AG10803 (cell line): ENCODE measurements around the gene NCS1.

Experiments
- DNase-seq: peaks from one replicate; pipeline ENCODE4 v3.0.0; 2010; ENCODE audit warnings: low read depth
- H3K4me3 ChIP-seq: 2 replicates; pipeline ENCODE4 v1.5.1; 2011; ENCODE audit warnings: mild to moderate bottlenecking, low read length, control low read depth
- CTCF ChIP-seq: conservative IDR thresholded peaks from 2 replicates; pipeline ENCODE4 v1.5.1; 2011; ENCODE audit warnings: mild to moderate bottlenecking, low read length, control low read depth, inconsistent platforms

NCS1 gene

GRCh38 chr9:130174920-130175321, 2.7 kb downstream of the NCS1 start:
- DNase-seq: no peak
- no peak overlapping the region for H3K4me3 ChIP-seq
- no peak for TF ChIP-seq CTCF

- no peak for DNase-seq
- no peak overlapping the region for H3K4me3 ChIP-seq
- no peak for TF ChIP-seq CTCF
Measured at GRCh38 chr9:130175355-130175754, 3.2 kb downstream of the NCS1 start.

GRCh38 chr9:130176760-130177159, 4.6 kb downstream of the NCS1 start:
- TF ChIP-seq CTCF: no peak

GRCh38 chr9:130177898-130178805, 5.9 kb downstream of the NCS1 start:
- TF ChIP-seq CTCF: no peak
- H3K4me3 ChIP-seq: no peak overlapping the region
- DNase-seq: no peak

More at GRCh38 chr9:130176760-130177159, 4.6 kb downstream of the NCS1 start:
- DNase-seq: no peak
- no peak overlapping the region for H3K4me3 ChIP-seq

GRCh38 chr9:130179331-130179907, 7.2 kb downstream of the NCS1 start:
- no peak overlapping the region for H3K4me3 ChIP-seq
- no peak for DNase-seq
- no peak for TF ChIP-seq CTCF

GRCh38 chr9:130180516-130180915, 8.3 kb downstream of the NCS1 start:
- no peak for DNase-seq
- no peak for TF ChIP-seq CTCF
- no peak overlapping the region for H3K4me3 ChIP-seq
